Cardiac muscle cell (in vitro differentiated cells and primary cell): ENCODE measurements around the gene OSBPL5. TPM values are rescaled to one million over a fixed set of nuclear protein-coding genes. Genes with fewer than 3 reads are reported as not detected.

Experiments
- DNase-seq, 2 donors: peaks; one replicate each; pipeline versions ENCODE4 v3.0.0 to v3.0.0-alpha.2; 2010 to 2017; ENCODE audit warnings: low read depth in 1 of 2, low spot score in 1 of 2
- H3K27ac ChIP-seq: fragments of 200-600 bp; sonication (generic); 2 replicates; pipeline ENCODE4 v1.5.1; 2016
- H3K27me3 ChIP-seq: fragments of 200-600 bp; sonication (generic); 2 replicates; pipeline ENCODE4 v1.6.0; 2016; ENCODE audit warnings: control low read depth
- H3K36me3 ChIP-seq: fragments of 200-600 bp; sonication (generic); 2 replicates; pipeline ENCODE4 v1.5.1; 2016; ENCODE audit warnings: control low read depth
- H3K4me1 ChIP-seq: fragments of 200-600 bp; sonication (generic); 2 replicates; pipeline ENCODE4 v1.8.1; 2017; ENCODE audit warnings: low read depth, mild to moderate bottlenecking, mixed run types
- H3K4me3 ChIP-seq: fragments of 200-600 bp; sonication (generic); 2 replicates; pipeline ENCODE4 v1.5.1; 2016; ENCODE audit warnings: mild to moderate bottlenecking
- H3K9me3 ChIP-seq: fragments of 200-600 bp; sonication (generic); 2 replicates; pipeline ENCODE4 v1.5.1; 2017; ENCODE audit warnings: low read depth, mild to moderate bottlenecking, control low read depth
- polyA plus RNA-seq: library from polyadenylated mRNA; unstranded; fragments of >200 nt; fragmentation: Nextera tagmentation; extraction: Ambion mirVana; gene quantifications from 2 replicates; pipeline ENCODE4 v1.2.1, GENCODE V29; 2016
- total RNA-seq: library from RNA; depleted of rRNA; stranded (reverse); fragments of >200 nt; gene quantifications from 2 replicates; pipeline ENCODE4 v1.2.3, GENCODE V29; 2016
- TF ChIP-seq, protein P1 (sequence below): IDR thresholded peaks from 2 replicates; pipeline ENCODE4 v1.5.1; 2012; ENCODE audit warnings: low read depth, mild to moderate bottlenecking, low read length

The OSBPL5 gene
- total and polyA plus RNA-seq, 2 experiments from 2014 or later: 20.9 to 33.9 TPM

DNA sequence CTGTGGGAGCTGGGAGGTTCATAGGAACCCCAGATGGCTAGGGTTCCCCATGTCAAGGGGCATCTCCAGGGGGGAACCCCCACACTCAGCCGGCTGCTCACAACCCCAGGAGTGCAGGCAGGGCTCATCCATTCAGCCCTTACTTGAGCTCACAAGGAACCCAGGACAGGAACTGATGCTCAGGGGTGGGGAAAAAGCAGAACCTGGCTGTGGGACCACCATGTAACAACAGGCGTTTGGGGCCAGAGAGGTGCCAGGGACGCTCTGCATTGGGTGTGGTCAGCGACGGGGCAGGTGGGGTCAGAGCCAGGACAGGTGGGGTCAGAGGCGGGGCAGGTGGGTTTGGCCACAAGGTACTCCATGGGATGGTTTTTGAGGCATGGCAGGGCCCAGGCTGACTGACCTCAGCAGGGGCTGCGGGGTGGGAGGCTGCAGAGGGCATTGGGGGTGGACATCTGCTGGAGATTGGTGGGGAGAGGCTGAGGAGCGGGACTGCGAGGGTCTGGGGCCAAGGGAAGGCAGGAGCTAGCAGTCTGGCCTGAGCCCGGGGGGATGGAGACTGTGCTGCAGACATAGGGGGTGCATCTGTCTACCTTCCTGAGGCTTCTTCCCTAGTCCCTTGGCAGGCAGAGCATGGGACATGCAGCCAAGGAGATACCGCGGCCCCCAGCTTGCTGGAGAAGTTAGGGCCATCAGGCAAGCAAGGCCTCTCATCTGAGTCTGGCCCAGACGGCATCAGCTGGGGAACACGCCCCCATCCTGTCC lies 73.8 kb downstream of the OSBPL5 start:
- no peaks in the 10 kb centered on the region for H3K36me3 ChIP-seq
- no peak for DNase-seq

DNA sequence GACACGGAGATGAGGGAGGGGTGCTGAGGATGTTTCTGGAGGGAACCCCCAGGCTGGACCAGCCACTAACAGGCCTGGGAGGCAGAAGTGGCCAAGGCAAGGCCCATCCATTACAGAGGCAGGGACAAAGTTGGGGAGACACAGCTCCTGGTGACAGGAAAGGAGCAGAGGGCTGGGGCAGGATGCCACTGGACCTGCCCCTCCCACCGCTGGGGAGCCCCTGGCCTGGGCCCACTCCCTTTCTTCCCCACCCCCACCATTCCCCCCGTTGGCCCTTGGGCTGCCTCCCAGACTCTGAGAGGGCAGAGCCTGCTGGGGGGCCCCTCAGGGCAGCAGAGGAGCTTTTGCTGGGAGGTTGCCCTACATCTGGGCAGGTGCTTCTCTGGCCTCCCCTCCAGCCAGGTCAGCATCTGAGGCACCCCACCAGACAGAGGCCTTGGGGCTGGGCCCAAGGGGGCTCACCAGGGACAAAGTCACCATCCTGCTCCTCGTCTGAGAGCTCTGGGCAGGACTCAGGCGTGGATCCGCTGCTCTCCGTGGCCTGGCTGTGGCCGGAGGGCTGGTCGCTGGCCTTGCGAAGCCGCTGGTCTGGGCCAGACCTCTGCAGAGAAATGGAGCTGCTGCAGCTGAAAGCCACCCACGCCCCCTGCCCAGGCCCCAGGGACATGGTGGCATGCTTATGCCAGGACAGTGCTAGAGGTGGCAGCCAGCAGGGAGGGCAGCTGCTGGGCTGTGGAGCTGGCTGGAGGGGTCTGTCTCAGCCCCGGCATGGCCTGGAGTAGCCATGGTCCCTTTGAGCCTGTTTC lies 74.8 kb downstream of the OSBPL5 start:
- TF ChIP-seq, protein P1, sequence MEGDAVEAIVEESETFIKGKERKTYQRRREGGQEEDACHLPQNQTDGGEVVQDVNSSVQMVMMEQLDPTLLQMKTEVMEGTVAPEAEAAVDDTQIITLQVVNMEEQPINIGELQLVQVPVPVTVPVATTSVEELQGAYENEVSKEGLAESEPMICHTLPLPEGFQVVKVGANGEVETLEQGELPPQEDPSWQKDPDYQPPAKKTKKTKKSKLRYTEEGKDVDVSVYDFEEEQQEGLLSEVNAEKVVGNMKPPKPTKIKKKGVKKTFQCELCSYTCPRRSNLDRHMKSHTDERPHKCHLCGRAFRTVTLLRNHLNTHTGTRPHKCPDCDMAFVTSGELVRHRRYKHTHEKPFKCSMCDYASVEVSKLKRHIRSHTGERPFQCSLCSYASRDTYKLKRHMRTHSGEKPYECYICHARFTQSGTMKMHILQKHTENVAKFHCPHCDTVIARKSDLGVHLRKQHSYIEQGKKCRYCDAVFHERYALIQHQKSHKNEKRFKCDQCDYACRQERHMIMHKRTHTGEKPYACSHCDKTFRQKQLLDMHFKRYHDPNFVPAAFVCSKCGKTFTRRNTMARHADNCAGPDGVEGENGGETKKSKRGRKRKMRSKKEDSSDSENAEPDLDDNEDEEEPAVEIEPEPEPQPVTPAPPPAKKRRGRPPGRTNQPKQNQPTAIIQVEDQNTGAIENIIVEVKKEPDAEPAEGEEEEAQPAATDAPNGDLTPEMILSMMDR: no peak

More for the DNA sequence above, 73.8 kb downstream of the OSBPL5 start:
- Histone ChIP-seq H3K27me3 (no peaks in the 10 kb centered on the region), H3K4me1 (no peaks in the 10 kb centered on the region), H3K9me3 (no peaks in the 10 kb centered on the region), H3K4me3 (no peak overlapping the region), H3K27ac (no peak overlapping the region)
- TF ChIP-seq, protein P1: no peak

DNA sequence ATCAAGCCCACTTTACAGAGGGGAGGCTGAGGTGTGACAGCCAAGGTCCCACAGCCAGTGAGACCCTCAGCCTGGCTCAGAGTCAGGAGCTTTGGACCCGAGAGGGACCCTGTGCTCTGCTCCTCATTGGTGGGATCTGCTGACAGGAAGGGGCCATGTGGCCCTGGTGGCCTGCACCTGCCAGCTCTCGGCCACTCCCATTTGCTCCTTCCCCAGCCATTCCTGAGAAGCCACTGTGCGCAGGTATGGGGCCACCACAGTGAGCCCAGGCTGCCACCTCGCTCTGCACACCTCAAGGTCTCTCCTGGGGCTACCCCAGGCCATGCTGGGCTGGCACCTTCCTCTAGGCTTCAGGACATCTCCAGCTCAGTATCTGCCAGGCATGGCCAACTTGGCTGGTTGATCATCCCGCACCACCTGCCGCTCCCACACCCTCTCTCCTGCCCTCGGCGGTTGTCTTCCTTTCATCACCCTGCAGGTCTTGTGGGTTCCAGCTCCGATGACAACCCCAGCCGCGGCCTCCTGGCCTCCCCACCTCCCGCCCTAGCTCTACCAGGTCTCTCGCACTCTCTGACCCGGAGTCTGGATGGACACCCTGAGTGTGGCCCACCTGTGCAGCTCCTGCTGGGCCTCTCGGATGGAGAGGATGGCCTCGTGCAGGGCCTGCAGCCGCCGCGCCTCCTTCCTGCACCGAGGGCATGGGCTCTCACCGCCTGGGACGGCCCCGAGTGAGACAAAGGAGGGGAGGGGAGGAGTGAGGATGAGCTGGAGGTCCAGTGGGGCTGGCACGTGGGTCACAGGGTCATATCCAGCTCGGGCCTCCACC lies 75.7 kb downstream of the OSBPL5 start:
- TF ChIP-seq, protein P1: no peak
- no peak overlapping the region for H3K4me3 ChIP-seq
- H3K36me3 ChIP-seq: no peaks in the 10 kb centered on the region
- no peak for DNase-seq
- H3K27me3 ChIP-seq: no peaks in the 10 kb centered on the region
- H3K27ac ChIP-seq: no peak overlapping the region
- H3K4me1 ChIP-seq: no peaks in the 10 kb centered on the region
- H3K9me3 ChIP-seq: no peaks in the 10 kb centered on the region

More for the DNA sequence above, 74.8 kb downstream of the OSBPL5 start:
- Histone ChIP-seq H3K36me3 (no peaks in the 10 kb centered on the region), H3K4me3 (no peak overlapping the region), H3K4me1 (no peaks in the 10 kb centered on the region), H3K27ac (no peak overlapping the region), H3K9me3 (no peaks in the 10 kb centered on the region), H3K27me3 (no peaks in the 10 kb centered on the region)
- DNase-seq: no peak

DNA sequence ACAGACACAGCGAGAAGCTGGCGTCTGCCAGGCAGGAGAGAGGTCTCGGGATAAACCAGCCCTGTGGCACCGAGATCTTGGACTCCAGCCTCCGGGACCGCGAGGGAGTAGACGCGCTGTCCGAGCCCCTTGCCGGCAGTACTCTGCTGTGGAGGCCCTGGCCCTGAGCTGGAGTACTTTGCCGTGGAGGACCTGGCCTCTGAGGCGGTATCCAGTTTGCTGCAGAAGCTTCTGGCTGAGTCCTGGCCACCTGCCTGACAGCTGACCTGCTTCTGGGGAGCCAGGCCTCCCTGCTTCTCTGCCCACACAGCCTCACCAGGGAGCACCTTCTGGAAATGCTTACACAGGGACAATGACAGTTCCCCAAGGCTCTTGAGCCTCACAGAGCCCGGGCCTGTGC lies 76.3 kb downstream of the OSBPL5 start:
- Histone ChIP-seq H3K27ac (no peak overlapping the region), H3K4me3 (no peak overlapping the region), H3K4me1 (no peaks in the 10 kb centered on the region), H3K27me3 (no peaks in the 10 kb centered on the region), H3K9me3 (no peaks in the 10 kb centered on the region), H3K36me3 (no peaks in the 10 kb centered on the region)
- TF ChIP-seq, protein P1: no peak
- DNase-seq: no peak
